Left kidney (tissue), 2 donors: Measurements from ENCODE around the gene KSR1. TPM values are rescaled to one million over a fixed set of nuclear protein-coding genes. Genes with fewer than 3 reads are reported as not detected.

Source experiments
- DNase-seq: peaks from one replicate; pipeline ENCODE4 v3.0.0-alpha.2; 2013
- polyA plus RNA-seq: library from polyadenylated mRNA; unstranded; fragments of 120-200 nt; gene quantifications from one replicate; pipeline ENCODE4 v1.2.1, GENCODE V29; 2013; ENCODE audit not compliant: insufficient read length

Gene KSR1
- polyA plus RNA-seq, 1 donor, result 73.5 TPM

DNA sequence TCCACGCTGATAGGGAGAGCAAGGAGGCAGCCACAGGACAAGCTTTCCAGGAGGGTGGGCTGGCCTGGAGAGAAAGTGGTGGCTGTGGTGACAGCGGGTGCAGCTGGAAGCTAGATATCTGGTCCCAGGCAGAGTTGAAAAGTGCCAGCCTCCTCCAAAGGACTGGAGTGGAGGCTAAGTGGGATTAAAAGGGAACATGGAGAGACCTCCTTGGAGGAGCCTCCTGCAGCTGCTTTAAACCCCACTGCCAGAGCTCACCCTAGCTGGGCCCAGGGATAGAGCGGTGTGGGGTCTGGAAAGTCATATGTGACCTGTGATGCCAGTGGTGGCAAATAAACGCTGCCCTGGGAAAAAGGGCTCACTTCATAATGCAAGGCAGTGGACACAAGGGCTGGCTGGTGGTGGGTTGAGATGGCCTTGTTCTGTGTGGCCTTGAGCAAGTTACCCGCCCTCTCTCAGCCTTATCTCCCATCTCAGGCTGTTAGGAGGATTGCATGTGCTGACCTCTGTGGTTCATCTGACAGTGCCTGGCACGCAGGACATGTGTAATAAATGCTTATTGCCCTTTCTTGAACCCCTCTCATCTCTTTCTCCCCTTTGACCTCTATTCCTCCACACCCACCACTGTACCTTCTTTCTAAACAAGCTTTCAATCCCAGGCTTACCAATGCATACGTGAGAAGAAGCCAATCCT, 113.8 kb downstream of the KSR1 start:
- no peak for DNase-seq

- no peak for DNase-seq
Observed at GRCh38 chr17:27570578-27570914, 114.3 kb downstream of the KSR1 start.

DNA sequence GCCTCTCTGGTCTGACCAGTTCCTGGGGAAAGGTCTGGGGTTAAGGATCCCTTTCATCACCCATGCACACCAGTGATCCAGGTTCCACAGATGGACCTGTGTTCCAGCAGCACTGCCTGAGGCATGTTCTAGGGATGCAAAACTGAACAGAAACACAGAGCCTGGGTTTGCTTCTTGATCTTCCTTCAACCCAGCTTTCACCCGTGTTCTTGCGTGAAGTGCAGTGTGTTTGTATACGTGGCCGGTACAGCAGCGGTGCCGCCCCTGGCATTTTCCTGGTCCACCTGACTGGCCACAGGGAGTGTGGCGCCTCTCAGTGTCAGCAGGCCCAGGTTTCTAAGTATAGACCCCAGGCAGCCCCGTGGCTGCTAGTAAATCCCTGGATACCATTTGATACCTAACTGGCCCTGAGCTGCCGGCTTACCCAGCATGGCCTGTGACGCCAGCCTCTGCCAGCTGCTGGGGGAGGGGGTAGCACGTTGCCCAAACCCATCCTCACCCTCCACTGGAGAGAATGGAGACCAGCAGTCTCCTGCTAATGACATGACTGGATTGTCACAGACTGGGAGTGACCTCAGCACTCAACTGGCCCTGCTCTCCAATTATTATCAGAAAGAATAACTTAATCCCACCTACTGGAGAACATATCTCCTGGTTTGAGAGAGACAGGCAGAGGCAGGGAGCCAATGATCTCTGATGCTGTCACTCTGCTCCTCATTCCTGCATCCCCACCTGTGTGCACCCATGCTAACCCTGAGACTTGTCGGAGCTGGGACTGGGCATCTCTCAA, 115.5 kb downstream of the KSR1 start:
- no peak for DNase-seq

DNA sequence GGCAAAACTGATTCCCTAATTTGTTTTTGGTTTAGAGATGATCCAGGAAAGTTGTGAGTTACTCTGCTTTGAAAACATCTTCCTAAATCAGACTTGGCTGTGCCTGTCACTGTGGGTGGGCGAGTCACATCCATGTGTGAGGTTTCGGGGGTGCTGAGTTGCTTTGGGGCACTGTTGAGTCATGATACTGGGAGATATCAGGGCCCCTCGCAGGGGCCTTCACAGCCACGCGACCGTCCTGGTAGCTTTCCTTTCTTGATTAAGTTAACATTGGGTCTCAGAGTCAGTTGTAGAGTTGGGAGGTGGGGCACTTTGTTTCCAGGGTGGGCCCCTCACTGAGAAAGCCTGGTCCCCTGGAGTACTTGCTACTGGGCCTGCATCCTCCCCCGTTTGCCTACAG, 116.4 kb downstream of the KSR1 start:
- DNase-seq, result no peak

- no peak for DNase-seq
Observed at GRCh38 chr17:27573548-27573947, 117.3 kb downstream of the KSR1 start.

DNA sequence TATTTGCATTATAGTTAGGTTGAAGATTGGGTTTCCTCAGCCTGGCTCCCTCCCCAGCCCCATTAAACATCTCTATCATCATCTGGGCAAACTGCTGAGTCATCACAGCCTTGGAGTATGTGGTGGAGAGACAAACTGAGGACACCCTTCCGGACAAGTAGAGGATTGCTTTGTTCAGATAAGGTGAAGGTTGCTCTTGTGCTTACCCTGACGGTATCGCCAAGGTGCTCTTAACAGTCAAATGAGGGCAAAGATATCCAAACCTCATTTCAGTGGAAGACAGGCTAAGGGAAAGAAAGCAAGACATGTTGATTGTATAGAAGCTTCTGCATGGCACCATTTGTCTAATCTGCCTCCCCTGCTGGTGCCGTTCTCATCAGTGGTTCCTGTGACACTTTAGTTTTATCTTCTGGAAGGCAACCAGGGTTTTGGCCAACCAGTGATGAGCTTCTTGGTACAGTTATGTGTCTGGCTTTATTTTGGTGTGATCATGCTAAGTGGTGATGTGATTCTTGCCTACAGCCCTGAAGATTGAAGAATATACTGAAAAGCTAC, 117.8 kb downstream of the KSR1 start:
- DNase-seq, result no peak

DNA sequence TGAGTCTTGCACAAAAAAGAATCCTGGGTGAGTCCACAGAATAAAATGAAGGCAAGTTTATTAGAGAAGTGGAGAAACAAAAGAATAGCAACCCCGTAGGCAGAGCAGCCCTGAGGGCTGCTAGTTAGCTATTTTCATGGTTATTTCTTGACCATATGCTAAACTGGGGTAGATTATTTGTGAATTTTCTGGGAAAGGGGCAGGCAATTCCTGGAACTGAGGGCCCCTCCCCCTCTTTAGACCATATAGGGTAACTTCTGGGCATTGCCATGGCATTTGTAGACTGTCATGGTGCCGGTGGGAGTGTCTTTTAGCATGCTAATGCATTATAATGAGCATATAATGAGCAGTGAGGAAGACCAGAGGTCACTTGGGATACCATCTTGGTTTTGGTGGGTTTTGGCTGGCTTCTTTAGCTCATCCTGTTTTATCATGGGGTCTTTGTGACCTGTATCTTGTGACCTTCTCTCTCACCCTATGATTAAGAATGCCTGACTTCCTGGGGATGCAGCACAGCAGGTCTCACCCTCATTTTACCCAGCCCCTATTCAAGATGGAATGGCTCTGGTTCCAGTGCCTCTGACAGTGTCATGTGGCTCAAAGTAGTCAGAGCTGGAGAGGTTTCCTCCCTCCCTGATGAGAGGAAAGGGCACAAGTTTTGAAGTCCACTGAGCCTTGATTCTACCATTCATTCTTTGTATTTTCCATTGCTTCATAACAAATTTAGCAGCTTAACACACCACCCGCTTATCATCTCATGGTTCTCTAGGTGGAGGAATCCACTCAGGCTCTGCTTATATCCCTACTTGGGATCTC, 119.1 kb downstream of the KSR1 start:
- no peak for DNase-seq

GRCh38 chr17:27575912-27576252, 119.6 kb downstream of the KSR1 start:
- DNase-seq, result no peak

GRCh38 chr17:27576477-27577083, 120.3 kb downstream of the KSR1 start:
- no peak for DNase-seq

- DNase-seq, result no peak
Observed at GRCh38 chr17:27577121-27577761, 121.0 kb downstream of the KSR1 start.

DNA sequence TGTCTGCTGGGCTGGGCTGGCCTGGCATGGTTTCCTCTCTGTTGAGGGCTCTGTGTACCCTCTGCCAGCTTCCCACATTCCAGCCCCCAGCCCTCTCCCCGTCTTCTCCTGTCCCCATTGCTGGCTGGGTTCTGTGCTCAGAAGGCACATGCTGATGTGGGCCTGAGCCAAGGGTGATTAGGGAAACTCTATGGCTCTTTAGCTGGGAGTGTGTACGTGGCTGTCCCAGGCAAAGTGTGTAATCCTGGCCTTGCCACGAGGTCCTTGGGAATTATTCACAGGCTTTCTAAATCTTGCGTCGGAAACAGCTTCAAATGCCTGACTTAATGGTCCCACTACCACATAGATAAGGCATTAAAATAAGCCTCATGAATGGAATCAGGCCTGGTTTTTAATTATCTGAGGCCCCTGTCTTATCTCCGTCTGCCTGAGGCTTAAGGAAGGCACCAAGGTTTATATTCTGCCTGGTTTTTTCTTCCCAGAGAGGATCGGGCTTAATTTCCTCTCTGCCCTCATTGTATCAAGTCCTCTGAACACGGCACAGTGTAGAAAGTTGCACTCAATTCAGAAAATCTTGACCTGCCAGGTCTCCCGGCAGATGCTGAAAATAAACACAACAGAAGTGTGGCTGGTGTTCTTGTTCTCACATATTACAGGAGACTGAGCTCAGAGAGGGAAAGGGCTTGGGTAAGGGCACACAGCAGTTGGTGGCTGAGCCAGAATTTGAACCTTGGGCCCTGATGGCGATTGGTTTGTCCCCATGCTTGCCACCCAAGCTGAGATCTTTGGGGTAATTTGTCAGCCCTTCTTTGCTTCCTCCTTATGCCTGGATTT, 121.9 kb downstream of the KSR1 start:
- DNase-seq, result no peak

- no peak for DNase-seq
Observed at GRCh38 chr17:27578718-27579085, 122.5 kb downstream of the KSR1 start.

GRCh38 chr17:27579304-27579703, 123.1 kb downstream of the KSR1 start:
- DNase-seq, result no peak

- no peak for DNase-seq
Observed at GRCh38 chr17:27579897-27580321, 123.7 kb downstream of the KSR1 start.

DNA sequence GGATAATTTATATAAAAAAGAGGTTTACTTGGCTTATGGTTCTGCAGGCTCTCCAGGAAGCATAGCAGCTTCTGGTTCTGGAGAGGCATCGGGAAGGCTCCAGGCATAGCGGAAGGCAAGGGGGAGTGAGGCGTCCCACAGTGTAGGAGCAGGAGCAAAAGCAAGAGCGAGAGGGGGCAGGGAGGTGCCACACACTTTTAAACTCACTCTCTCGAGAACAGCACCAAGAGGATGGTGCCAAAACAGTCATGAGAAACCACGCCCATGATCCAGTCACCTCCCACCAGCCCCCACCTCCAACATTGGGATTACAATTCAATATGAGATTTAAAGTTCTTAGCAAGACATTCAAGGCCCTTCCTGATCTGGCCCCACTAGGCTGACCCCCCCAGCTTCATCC, 124.8 kb downstream of the KSR1 start:
- DNase-seq, result no peak

GRCh38 chr17:27582696-27583095, 126.4 kb downstream of the KSR1 start:
- no peak for DNase-seq

DNA sequence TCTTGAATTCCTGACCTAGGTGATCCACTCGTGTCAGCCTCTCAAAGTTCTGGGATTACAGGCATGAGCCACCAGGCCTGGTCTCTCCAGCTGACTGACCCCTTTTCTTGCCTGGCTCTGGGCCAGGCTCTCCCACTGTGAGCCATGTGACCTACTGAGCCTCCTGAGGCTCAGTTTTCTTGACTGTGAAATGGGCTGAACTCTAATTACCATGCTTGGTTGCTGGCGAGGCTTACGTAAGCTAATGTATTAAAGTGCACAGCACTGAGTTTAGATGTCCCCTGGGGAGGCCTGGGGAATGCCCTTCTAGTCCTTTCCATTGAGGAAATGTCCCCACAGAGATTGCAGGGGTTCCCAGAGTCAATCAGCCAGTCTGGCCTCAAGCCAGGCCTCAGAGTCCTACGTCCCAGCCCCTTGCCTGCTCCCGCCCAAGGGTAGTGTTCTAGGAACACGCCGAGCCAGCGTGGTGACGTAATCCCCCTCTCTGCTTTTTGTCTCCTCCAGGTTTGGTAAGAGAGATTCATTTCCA, 129.0 kb downstream of the KSR1 start:
- no peak for DNase-seq

DNA sequence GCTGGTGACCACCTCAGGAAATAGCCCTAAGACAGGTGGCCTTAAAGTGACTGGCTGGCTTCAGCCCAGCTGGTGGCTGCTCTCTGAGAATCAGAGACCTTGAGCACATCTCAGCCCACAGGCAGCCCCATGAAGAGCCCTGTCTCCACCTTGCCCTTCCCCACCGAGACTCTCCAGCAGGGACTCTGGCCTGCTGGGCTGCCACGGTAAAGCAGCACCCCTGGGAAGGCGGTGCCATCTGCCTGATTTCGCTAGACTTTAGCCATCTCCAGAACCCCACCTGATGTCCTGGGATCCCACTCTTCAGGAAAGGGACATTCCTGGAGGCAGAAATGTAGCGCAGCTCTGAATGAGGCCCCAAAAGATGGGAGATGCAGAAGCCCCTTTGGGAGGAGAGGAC, 129.5 kb downstream of the KSR1 start:
- no peak for DNase-seq

DNA sequence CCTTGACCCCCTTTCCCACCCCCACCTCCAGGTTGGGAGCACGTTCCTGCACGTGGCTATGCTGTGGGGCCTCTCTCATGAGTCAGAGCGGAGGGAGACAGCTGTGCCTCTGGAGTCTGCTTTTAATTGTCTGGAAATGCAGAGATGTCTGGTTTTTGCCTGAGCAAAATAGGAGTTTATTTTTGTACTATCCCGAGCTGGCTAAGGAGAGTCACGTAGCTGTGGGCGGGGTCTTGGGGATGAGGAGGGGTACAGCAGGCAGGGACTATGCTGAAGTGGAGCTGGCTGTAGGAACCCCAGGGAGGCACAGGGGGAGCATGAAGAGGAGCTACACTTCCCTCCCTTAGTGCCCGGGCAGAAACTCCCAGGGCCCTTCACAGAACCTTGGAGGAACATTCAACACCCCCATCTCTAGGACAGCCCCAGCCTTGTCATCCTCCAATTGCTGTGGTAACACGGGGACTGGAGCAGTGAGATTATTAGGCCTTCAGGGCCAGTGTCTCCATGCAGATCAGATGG, 130.0 kb downstream of the KSR1 start:
- no peak for DNase-seq

GRCh38 chr17:27588354-27588753, 132.1 kb downstream of the KSR1 start:
- DNase-seq, result no peak
